Upper lobe of right lung (tissue), 1 donor: ENCODE data around the gene GPR158. TPM values are rescaled to one million over a fixed set of nuclear protein-coding genes. Genes with fewer than 3 reads are reported as not detected.

Experiments used
- ATAC-seq: fragments of 200-7000 bp; cut with Tn5 transposase; one replicate; pipeline ENCODE4 v1.9.1; 2020; ENCODE audit warnings: mild to moderate bottlenecking, moderate library complexity
- DNase-seq: peaks from one replicate; pipeline ENCODE4 v3.0.0-alpha.2; 2020
- H3K27ac ChIP-seq: fragments of 200-600 bp; one replicate; pipeline ENCODE4 v1.8.0; 2022
- H3K27me3 ChIP-seq: fragments of 200-600 bp; one replicate; pipeline ENCODE4 v1.8.0; 2022; ENCODE audit warnings: mild to moderate bottlenecking
- H3K36me3 ChIP-seq: fragments of 200-600 bp; one replicate; pipeline ENCODE4 v1.8.0; 2022
- H3K4me1 ChIP-seq: fragments of 200-600 bp; one replicate; pipeline ENCODE4 v1.8.0; 2022
- H3K4me3 ChIP-seq: fragments of 200-600 bp; one replicate; pipeline ENCODE4 v1.8.0; 2022; ENCODE audit warnings: mild to moderate bottlenecking
- H3K9me3 ChIP-seq: fragments of 200-600 bp; one replicate; pipeline ENCODE4 v1.8.0; 2022
- CTCF ChIP-seq: fragments of 200-600 bp; IDR thresholded peaks from one replicate; pipeline ENCODE4 v1.8.0; 2022; ENCODE audit warnings: antibody characterized with exemption
- intact Hi-C: fragments of 100-400 bp; cut with DNase I; formaldehyde crosslinking; loops from one replicate; pipeline ENCODE4 v1.11.0; 2022
- total RNA-seq: library from RNA; stranded (reverse); fragmentation: NEBNext Ultra II Directional; extraction: Animal tissue kit (Norgen Biotek cat#: 25700); gene quantifications from one replicate; pipeline ENCODE4 v1.2.1, GENCODE V29; 2021
- donor health status: DM: no; HTN: yes; CAD: no; lungs with severe emphysema.

GPR158 gene
- total RNA-seq, 1 donor from 2014 or later, result not detected

- Histone ChIP-seq H3K9me3 (no peaks in the 10 kb centered on the region), H3K27ac (no peak overlapping the region), H3K36me3 (no peaks in the 10 kb centered on the region), H3K4me1 (no peaks in the 10 kb centered on the region), H3K4me3 (no peak overlapping the region), H3K27me3 (no peaks in the 10 kb centered on the region)
- ATAC-seq (no peak), DNase-seq (no peak)
- no peak for TF ChIP-seq CTCF
- intact Hi-C loops, result no loop called here
Measured at GRCh38 chr10:25509151-25509550, 334.4 kb downstream of the GPR158 start.

- H3K4me3 ChIP-seq, result no peak overlapping the region
- intact Hi-C loops, result no loop called here
- ATAC-seq, result no peak
- TF ChIP-seq CTCF, result no peak
- H3K27me3 ChIP-seq, result no peaks in the 10 kb centered on the region
- no peaks in the 10 kb centered on the region for H3K9me3 ChIP-seq
- H3K4me1 ChIP-seq, result no peaks in the 10 kb centered on the region
- H3K36me3 ChIP-seq, result no peaks in the 10 kb centered on the region
- H3K27ac ChIP-seq, result no peak overlapping the region
- no peak for DNase-seq
Measured at GRCh38 chr10:25522294-25522693, 347.5 kb downstream of the GPR158 start.

- Histone ChIP-seq H3K4me1 (no peaks in the 10 kb centered on the region), H3K27ac (no peak overlapping the region), H3K27me3 (no peaks in the 10 kb centered on the region), H3K9me3 (no peaks in the 10 kb centered on the region), H3K4me3 (no peak overlapping the region), H3K36me3 (no peaks in the 10 kb centered on the region)
- DNase-seq (no peak), ATAC-seq (no peak)
- no peak for TF ChIP-seq CTCF
- intact Hi-C loops, result no loop called here
Measured at GRCh38 chr10:25522946-25523608, 348.3 kb downstream of the GPR158 start.

- Histone ChIP-seq H3K4me1 (no peaks in the 10 kb centered on the region), H3K9me3 (no peaks in the 10 kb centered on the region), H3K27me3 (no peaks in the 10 kb centered on the region), H3K36me3 (no peaks in the 10 kb centered on the region), H3K27ac (no peak overlapping the region), H3K4me3 (no peak overlapping the region)
- ATAC-seq (no peak), DNase-seq (no peak)
- intact Hi-C loops, result no loop called here
- no peak for TF ChIP-seq CTCF
Measured at GRCh38 chr10:25530306-25530705, 355.5 kb downstream of the GPR158 start.

- no peak for ATAC-seq
- no peaks in the 10 kb centered on the region for H3K4me1 ChIP-seq
Measured at GRCh38 chr10:25531457-25532061, 356.8 kb downstream of the GPR158 start.

More at GRCh38 chr10:25531457-25532061, 356.8 kb downstream of the GPR158 start:
- no peak for TF ChIP-seq CTCF
- H3K9me3 ChIP-seq, result no peaks in the 10 kb centered on the region
- intact Hi-C loops, result no loop called here
- no peak for DNase-seq
- H3K27me3 ChIP-seq, result no peaks in the 10 kb centered on the region
- no peaks in the 10 kb centered on the region for H3K36me3 ChIP-seq
- no peak overlapping the region for H3K4me3 ChIP-seq
- H3K27ac ChIP-seq, result no peak overlapping the region
